IPS DF 4.7 (cell line): ENCODE data around the gene TCP11L2.
A peak's percentile ranks its signal among the peaks of the same experiment; 100 is the strongest.
"Not testable (repeated sequence)": the region's sequence is repeated elsewhere in the genome, so short reads cannot be mapped to it uniquely, and the experiment has no call there.

ENCODE experiments used
- DNase-seq: peaks from one replicate; pipeline ENCODE4 v3.0.0-alpha.2; 2013; ENCODE audit warnings: low spot score; ENCODE audit errors: extremely low read depth

The TCP11L2 gene

GRCh38 chr12:106342397-106343213 is 40.1 kb downstream of the TCP11L2 start:
- no peak for DNase-seq

GRCh38 chr12:106343214-106343528 is 40.6 kb downstream of the TCP11L2 start:
- DNase-seq: no peak

- no peak for DNase-seq
These were observed 41.6 kb downstream of the TCP11L2 start for GRCh38 chr12:106344131-106344530.

- DNase-seq: peak; percentile 58
These were observed 43.2 kb downstream of the TCP11L2 start for GRCh38 chr12:106345746-106346145.

GRCh38 chr12:106348411-106348810 is 45.9 kb downstream of the TCP11L2 start:
- DNase-seq: no peak

GRCh38 chr12:106353175-106353574 is 50.6 kb downstream of the TCP11L2 start:
- DNase-seq: no peak

GRCh38 chr12:106357549-106358395 is 55.2 kb downstream of the TCP11L2 start, which contains the start of gene POLR3B:
Gene POLR3B (plus strand): TSS chr12:106357748. CDS start chr12:106357880, 132 bp downstream.
- peak; percentile 92 for DNase-seq

- no peak for DNase-seq
These were observed 56.1 kb downstream of the TCP11L2 start for GRCh38 chr12:106358396-106359241.

- DNase-seq: no peak
These were observed 57.3 kb downstream of the TCP11L2 start for GRCh38 chr12:106359646-106360399.

- DNase-seq: no peak
These were observed 58.0 kb downstream of the TCP11L2 start for GRCh38 chr12:106360400-106360994.

GRCh38 chr12:106362971-106363370 is 60.4 kb downstream of the TCP11L2 start:
- DNase-seq: no peak

- no peak for DNase-seq
These were observed 61.7 kb downstream of the TCP11L2 start for GRCh38 chr12:106364261-106364660.

- no peak for DNase-seq
These were observed 67.3 kb downstream of the TCP11L2 start for GRCh38 chr12:106369624-106370346.

- DNase-seq: no peak
These were observed 76.3 kb downstream of the TCP11L2 start for GRCh38 chr12:106378788-106379187.

GRCh38 chr12:106380954-106381353 is 78.4 kb downstream of the TCP11L2 start:
- no peak for DNase-seq

GRCh38 chr12:106381866-106382265 is 79.3 kb downstream of the TCP11L2 start:
- DNase-seq: not testable (repeated sequence)

GRCh38 chr12:106386813-106387535 is 84.4 kb downstream of the TCP11L2 start:
- DNase-seq: no peak

GRCh38 chr12:106387848-106388377 is 85.4 kb downstream of the TCP11L2 start:
- no peak for DNase-seq

- DNase-seq: no peak
These were observed 86.6 kb downstream of the TCP11L2 start for GRCh38 chr12:106389151-106389550.
